Type B pancreatic cell (in vitro differentiated cells): ENCODE results near the gene SHISA4. TPM values are rescaled to one million over a fixed set of nuclear protein-coding genes. Genes with fewer than 3 reads are reported as not detected.

Experiments
- DNase-seq: peaks from one replicate; pipeline ENCODE4 v3.0.0; 2021; ENCODE audit warnings: mixed read lengths; ENCODE audit not compliant: unreplicated experiment; ENCODE audit errors: extremely low spot score
- H3K27ac Mint-ChIP-seq: 2 replicates; pipeline ENCODE4 v1.8.0; 2021; ENCODE audit warnings: mild to moderate bottlenecking, mixed read lengths
- H3K27me3 Mint-ChIP-seq: 2 replicates; pipeline ENCODE4 v1.8.0; 2021; ENCODE audit warnings: mixed read lengths
- H3K36me3 Mint-ChIP-seq: 2 replicates; pipeline ENCODE4 v1.8.0; 2021; ENCODE audit warnings: mixed read lengths
- H3K4me1 Mint-ChIP-seq: one replicate; pipeline ENCODE4 v1.8.0; 2021; ENCODE audit warnings: mixed read lengths; ENCODE audit not compliant: unreplicated experiment
- H3K4me3 Mint-ChIP-seq: 2 replicates; pipeline ENCODE4 v1.8.0; 2021; ENCODE audit warnings: mild to moderate bottlenecking, mixed read lengths
- H3K9me3 Mint-ChIP-seq: 2 replicates; pipeline ENCODE4 v1.8.0; 2021; ENCODE audit warnings: mixed read lengths
- CTCF ChIP-seq: fragments of 200-600 bp; sonication (generic); conservative IDR thresholded peaks from 2 replicates; pipeline ENCODE4 v1.5.0; 2021; ENCODE audit warnings: antibody characterized with exemption, mild to moderate bottlenecking
- total RNA-seq: library from RNA; stranded (reverse); gene quantifications from 2 replicates; pipeline ENCODE4 v1.2.1, GENCODE V29; 2021; ENCODE audit warnings: low replicate concordance

Gene SHISA4
- total RNA-seq, 1 donor from 2014 or later, result 5.0 TPM

GRCh38 chr1:201845331-201846083 is 43.2 kb upstream of the SHISA4 start:
- Mint-ChIP-seq H3K27ac (no peak overlapping the region), H3K9me3 (no peaks in the 10 kb centered on the region), H3K27me3 (no peaks in the 10 kb centered on the region), H3K4me3 (no peak overlapping the region), H3K4me1 (peaks cover 14% of the 10 kb centered on the region), H3K36me3 (peaks cover 13% of the 10 kb centered on the region)
- no peak for DNase-seq
- no peak for TF ChIP-seq CTCF

- Mint-ChIP-seq H3K27ac (no peak overlapping the region), H3K36me3 (peaks cover 20% of the 10 kb centered on the region), H3K27me3 (no peaks in the 10 kb centered on the region), H3K4me3 (no peak overlapping the region), H3K9me3 (no peaks in the 10 kb centered on the region), H3K4me1 (peaks cover 14% of the 10 kb centered on the region)
- no peak for DNase-seq
- TF ChIP-seq CTCF, result no peak
Observed at GRCh38 chr1:201847150-201847549, 41.5 kb upstream of the SHISA4 start.

GRCh38 chr1:201848230-201848629 is 40.5 kb upstream of the SHISA4 start:
- no peak for TF ChIP-seq CTCF
- no peak for DNase-seq
- Mint-ChIP-seq H3K27ac (no peak overlapping the region), H3K27me3 (no peaks in the 10 kb centered on the region), H3K4me3 (no peak overlapping the region), H3K36me3 (peaks cover 23% of the 10 kb centered on the region), H3K9me3 (no peaks in the 10 kb centered on the region), H3K4me1 (peaks cover 7% of the 10 kb centered on the region)

GRCh38 chr1:201849372-201850052 is 39.2 kb upstream of the SHISA4 start:
- H3K4me3 Mint-ChIP-seq, result no peak overlapping the region
- peaks cover 29% of the 10 kb centered on the region for H3K36me3 Mint-ChIP-seq
- no peak for DNase-seq
- no peak for TF ChIP-seq CTCF
- no peaks in the 10 kb centered on the region for H3K27me3 Mint-ChIP-seq
- H3K27ac Mint-ChIP-seq, result peak overlapping the region; percentile 52
- no peaks in the 10 kb centered on the region for H3K9me3 Mint-ChIP-seq
- peaks cover 7% of the 10 kb centered on the region for H3K4me1 Mint-ChIP-seq

- no peak for DNase-seq
- H3K9me3 Mint-ChIP-seq, result no peaks in the 10 kb centered on the region
- H3K27me3 Mint-ChIP-seq, result no peaks in the 10 kb centered on the region
- H3K27ac Mint-ChIP-seq, result peak overlapping the region; percentile 52
- no peak for TF ChIP-seq CTCF
- H3K4me1 Mint-ChIP-seq, result peaks cover 7% of the 10 kb centered on the region
- no peak overlapping the region for H3K4me3 Mint-ChIP-seq
- peaks cover 34% of the 10 kb centered on the region for H3K36me3 Mint-ChIP-seq
Observed at GRCh38 chr1:201850053-201850397, 38.7 kb upstream of the SHISA4 start.
